GM12872 (cell line): Measurements from ENCODE around the gene SIDT2.

Experiments used
- CTCF ChIP-seq: IDR thresholded peaks from 3 replicates; pipeline ENCODE4 v1.5.1; 2011; ENCODE audit warnings: low read depth, mild to moderate bottlenecking, low read length, moderate library complexity; ENCODE audit not compliant: insufficient read depth

SIDT2 gene

GRCh38 chr11:117170210-117170609, 8.3 kb upstream of the SIDT2 start:
- TF ChIP-seq CTCF: no peak

DNA sequence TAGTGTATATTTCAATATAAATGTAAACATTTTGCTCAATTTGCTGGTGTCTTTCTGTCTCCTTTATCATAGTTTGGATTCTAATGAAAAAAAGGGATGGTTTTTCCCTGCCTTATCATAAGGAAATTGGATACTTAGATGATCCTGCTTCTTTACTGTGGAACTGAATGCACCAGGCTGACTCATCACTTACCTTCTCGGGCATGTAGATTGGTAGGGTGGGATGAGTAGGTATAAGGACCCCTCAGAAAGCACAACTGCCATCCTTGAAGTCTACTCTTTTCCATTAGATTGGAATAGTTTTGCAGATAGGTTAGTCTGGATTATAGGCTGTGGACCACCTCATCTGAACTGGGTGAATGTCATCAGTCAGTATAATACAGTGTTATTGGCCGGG, 7.5 kb upstream of the SIDT2 start:
- no peak for TF ChIP-seq CTCF

GRCh38 chr11:117171404-117172061, 7.0 kb upstream of the SIDT2 start:
- TF ChIP-seq CTCF: no peak

DNA sequence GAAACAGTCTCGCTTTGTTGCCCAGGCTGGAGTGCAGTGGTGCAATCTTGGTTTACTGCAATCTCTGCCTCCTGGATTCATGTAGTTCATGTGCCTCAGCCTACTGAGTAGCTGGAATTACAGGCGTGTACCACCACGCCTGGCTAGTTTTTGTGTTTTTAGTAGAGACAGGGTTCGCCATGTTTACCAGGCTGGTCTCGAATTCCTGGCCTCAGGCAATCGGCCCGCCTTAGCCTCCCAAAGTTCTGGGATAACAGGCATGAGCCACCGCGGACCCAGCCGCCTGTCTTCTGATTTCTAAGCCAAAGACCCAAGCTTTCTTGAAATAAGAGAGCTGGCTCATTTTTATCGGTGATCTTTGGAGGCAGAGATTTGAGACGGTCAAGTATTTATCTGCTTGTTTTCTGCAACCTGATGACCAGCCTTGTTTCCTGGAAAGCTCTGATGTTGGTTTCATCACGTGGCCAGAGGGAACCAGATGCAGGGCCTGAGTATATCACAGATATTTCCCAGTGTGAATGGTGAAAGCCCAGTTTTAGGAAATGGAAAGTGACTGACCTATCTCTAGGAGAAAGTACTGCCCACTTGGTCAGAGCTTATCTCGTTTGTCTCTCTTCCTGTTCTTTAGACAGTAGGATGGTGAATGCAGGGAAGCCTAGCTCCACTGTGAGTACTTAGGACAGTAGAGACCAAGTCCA, 5.7 kb upstream of the SIDT2 start:
- TF ChIP-seq CTCF: no peak

- no peak for TF ChIP-seq CTCF
These were observed 3.4 kb upstream of the SIDT2 start for GRCh38 chr11:117175104-117175503.

GRCh38 chr11:117175781-117176180, 2.8 kb upstream of the SIDT2 start:
- no peak for TF ChIP-seq CTCF

- TF ChIP-seq CTCF: no peak
These were observed 2.4 kb upstream of the SIDT2 start for GRCh38 chr11:117176186-117176585.
